ENCODE data around the gene ATP11A. TPM values are rescaled to one million over a fixed set of nuclear protein-coding genes. Genes with fewer than 3 reads are reported as not detected.

The ATP11A gene
- total RNA-seq, 1 experiment from 2014 or later, result 8.7 TPM

- no peak for DNase-seq
- no TSS peak for BruUV-seq (replicated peaks)
- Histone ChIP-seq H4K20me1 (ENCODE audit: low read length) (no peaks in the 10 kb centered on the region), H3K27ac (ENCODE audit: low read length) (no peak overlapping the region), H3K9ac (ENCODE audit: low read length) (no peak overlapping the region), H3K4me3 (ENCODE audit: low read length) (no peak overlapping the region), H3K27me3 (ENCODE audit: low read length) (no peaks in the 10 kb centered on the region), H3F3A (ENCODE audit: low read length, unreplicated experiment) (no peaks in the 10 kb centered on the region), H3K4me1 (ENCODE audit: insufficient read depth, low read length) (no peaks in the 10 kb centered on the region), H3K36me3 (ENCODE audit: low read depth, low read length) (no peaks in the 10 kb centered on the region), H3K79me2 (ENCODE audit: low read length) (no peaks in the 10 kb centered on the region), H3K9me3 (ENCODE audit: low read length) (no peaks in the 10 kb centered on the region), H3K4me2 (ENCODE audit: low read length) (no peak overlapping the region), H3K9me2 (replicated peaks; ENCODE audit: low read length) (no peaks in the 10 kb centered on the region), H2AFZ (ENCODE audit: low read length) (no peak overlapping the region)
- ChIA-PET CTCF (no interaction called here), POLR2A (ENCODE audit: unreplicated experiment) (no interaction called here)
- TF ChIP-seq EZH2phosphoT487 (IDR thresholded peaks at IDR 0.05; ENCODE audit: borderline replicate concordance, low read length) (no peak), CTCF (conservative IDR thresholded peaks at IDR 0.05; ENCODE audit: low read depth, low read length) (no peak), EZH2 (IDR thresholded peaks at IDR 0.05; ENCODE audit: low read length, unreplicated experiment) (no peak)
- intact Hi-C loops (cut with micrococcal nuclease), result no loop called here
- ATAC-seq, result no peak
These were observed 44.0 kb downstream of the ATP11A start for GRCh38 chr13:112733661-112734379.

- DNase-seq, result no peak
- TF ChIP-seq CTCF (conservative IDR thresholded peaks at IDR 0.05; ENCODE audit: low read depth, low read length) (no peak), EZH2 (IDR thresholded peaks at IDR 0.05; ENCODE audit: low read length, unreplicated experiment) (no peak), EZH2phosphoT487 (IDR thresholded peaks at IDR 0.05; ENCODE audit: borderline replicate concordance, low read length) (no peak)
- POLR2A ChIA-PET (ENCODE audit: unreplicated experiment), result no interaction called here
These were observed 45.1 kb downstream of the ATP11A start for GRCh38 chr13:112734696-112735547.

GRCh38 chr13:112735791-112736190, 46.0 kb downstream of the ATP11A start:
- DNase-seq (no peak), ATAC-seq (no peak)
- H3K9me2 ChIP-seq (replicated peaks; ENCODE audit: low read length), result no peaks in the 10 kb centered on the region
- H3K4me2 ChIP-seq (ENCODE audit: low read length), result no peak overlapping the region
- CTCF ChIA-PET, result no interaction called here
- no peaks in the 10 kb centered on the region for H3K4me1 ChIP-seq (ENCODE audit: insufficient read depth, low read length)
- POLR2A ChIA-PET (ENCODE audit: unreplicated experiment), result no interaction called here
- H3K9me3 ChIP-seq (ENCODE audit: low read length), result no peaks in the 10 kb centered on the region
- TF ChIP-seq CTCF (conservative IDR thresholded peaks at IDR 0.05; ENCODE audit: low read depth, low read length) (no peak), EZH2phosphoT487 (IDR thresholded peaks at IDR 0.05; ENCODE audit: borderline replicate concordance, low read length) (no peak)
- H3K9ac ChIP-seq (ENCODE audit: low read length), result no peak overlapping the region
- no TSS peak for BruUV-seq (replicated peaks)
- H3K4me3 ChIP-seq (ENCODE audit: low read length), result no peak overlapping the region
- no peaks in the 10 kb centered on the region for H3K79me2 ChIP-seq (ENCODE audit: low read length)
- no peaks in the 10 kb centered on the region for H4K20me1 ChIP-seq (ENCODE audit: low read length)
- no peak overlapping the region for H3K27ac ChIP-seq (ENCODE audit: low read length)
- no peaks in the 10 kb centered on the region for H3F3A ChIP-seq (ENCODE audit: low read length, unreplicated experiment)
- intact Hi-C loops (cut with micrococcal nuclease), result no loop called here
- H3K27me3 ChIP-seq (ENCODE audit: low read length), result no peaks in the 10 kb centered on the region
- H3K36me3 ChIP-seq (ENCODE audit: low read depth, low read length), result no peaks in the 10 kb centered on the region
- H2AFZ ChIP-seq (ENCODE audit: low read length), result no peak overlapping the region

More at GRCh38 chr13:112734696-112735547, 45.1 kb downstream of the ATP11A start:
- Histone ChIP-seq H3K9ac (ENCODE audit: low read length) (no peak overlapping the region), H3K36me3 (ENCODE audit: low read depth, low read length) (no peaks in the 10 kb centered on the region), H3K79me2 (ENCODE audit: low read length) (no peaks in the 10 kb centered on the region), H3K4me2 (ENCODE audit: low read length) (no peak overlapping the region), H3K9me3 (ENCODE audit: low read length) (no peaks in the 10 kb centered on the region), H3K4me3 (ENCODE audit: low read length) (no peak overlapping the region), H3K27me3 (ENCODE audit: low read length) (no peaks in the 10 kb centered on the region), H3F3A (ENCODE audit: low read length, unreplicated experiment) (no peaks in the 10 kb centered on the region), H3K9me2 (replicated peaks; ENCODE audit: low read length) (no peaks in the 10 kb centered on the region), H3K4me1 (ENCODE audit: insufficient read depth, low read length) (no peaks in the 10 kb centered on the region), H2AFZ (ENCODE audit: low read length) (no peak overlapping the region), H4K20me1 (ENCODE audit: low read length) (no peaks in the 10 kb centered on the region), H3K27ac (ENCODE audit: low read length) (no peak overlapping the region)
- BruUV-seq (replicated peaks), result no TSS peak
- intact Hi-C loops (cut with micrococcal nuclease), result no loop called here
- ATAC-seq, result no peak
- CTCF ChIA-PET, result no interaction called here
